ENCODE results near the gene ARHGEF2. TPM values are rescaled to one million over a fixed set of nuclear protein-coding genes. Genes with fewer than 3 reads are reported as not detected.

ARHGEF2 gene
- polyA plus RNA-seq, 1 of the 3 experiments (the other 2 are of a cell fraction) = 50.8 TPM

DNA sequence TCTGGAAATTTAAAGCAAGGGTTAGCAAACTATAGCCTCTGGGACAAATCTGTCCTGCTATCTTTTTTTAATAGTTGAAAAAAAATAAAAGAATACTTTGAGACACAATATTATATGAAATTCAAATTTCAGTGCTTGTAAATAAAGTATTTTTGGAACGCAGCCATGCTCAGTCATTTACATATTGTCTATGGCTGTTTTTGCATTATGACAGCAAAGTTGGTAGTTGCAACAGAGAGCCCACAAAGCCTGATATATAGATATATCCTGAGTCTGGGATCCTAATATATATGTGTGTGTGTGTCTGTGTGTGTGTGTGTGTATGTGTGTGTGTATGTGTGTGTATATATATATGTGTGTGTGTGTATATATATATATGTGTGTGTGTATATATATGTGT, 21.6 kb upstream of the ARHGEF2 start:
- Histone ChIP-seq H2AFZ (ENCODE audit: low read depth) (no peak overlapping the region), H3K4me1 (ENCODE audit: control insufficient read depth in 1 of 2, insufficient read depth in 2 of 2, low read depth in 1 of 2, low read length in 1 of 2) (peaks cover 0 to 8% of the 10 kb centered on the region in 2 experiments; a peak in 1 of 4 replicates), H4K20me1 (ENCODE audit: insufficient read depth) (no peaks in the 10 kb centered on the region), H3F3A (replicated peaks; ENCODE audit: insufficient read depth) (peaks cover 2% of the 10 kb centered on the region), H3K27ac (ENCODE audit: low read depth in 2 of 2, low read length in 1 of 2) (no peak overlapping the region), H3K36me3 (replicated peaks in 1 of 2; ENCODE audit: control insufficient read depth in 1 of 2, insufficient read depth in 2 of 2, low read length in 1 of 2) (no peaks in the 10 kb centered on the region), H3K9me3 (no peaks in the 10 kb centered on the region), H3K9ac (no peak overlapping the region), H3K79me2 (ENCODE audit: insufficient read depth) (no peaks in the 10 kb centered on the region), H3K4me2 (no peak overlapping the region), H3K4me3 (ENCODE audit: low read depth in 2 of 2, low read length in 1 of 2) (no peak overlapping the region), H3K9me2 (no peaks in the 10 kb centered on the region), H3K27me3 (ENCODE audit: insufficient read depth) (no peaks in the 10 kb centered on the region)
- CTCF ChIA-PET = interaction anchor here (1.7 to 1.8 kb wide), 2 partner anchors 26 to 66 kb away, joined by 4 to 6 read pairs; no protein-coding TSS in a partner anchor
- POLR2A ChIA-PET = interaction anchor here (1.8 kb wide), 1 partner anchor 25 kb away, joined by 3 read pairs; no protein-coding TSS in a partner anchor
- TF ChIP-seq SMC3 (IDR thresholded peaks at IDR 0.05; ENCODE audit: low read depth, low read length) (no peak), MXI1 (IDR thresholded peaks at IDR 0.05; ENCODE audit: low read depth, low read length) (no peak), RCOR1 (IDR thresholded peaks at IDR 0.05; ENCODE audit: low read length) (no peak), RAD21 (IDR thresholded peaks at IDR 0.05; ENCODE audit: low read length) (no peak), FOXM1 (IDR thresholded peaks at IDR 0.05; ENCODE audit: low read depth) (no peak), RFX5 (IDR thresholded peaks at IDR 0.05; ENCODE audit: low read length) (no peak)
- no peak for DNase-seq
- 93% methylated on average over 1 of the region's 1 CpG for WGBS (ENCODE audit: low lambda C conversion rate)

DNA sequence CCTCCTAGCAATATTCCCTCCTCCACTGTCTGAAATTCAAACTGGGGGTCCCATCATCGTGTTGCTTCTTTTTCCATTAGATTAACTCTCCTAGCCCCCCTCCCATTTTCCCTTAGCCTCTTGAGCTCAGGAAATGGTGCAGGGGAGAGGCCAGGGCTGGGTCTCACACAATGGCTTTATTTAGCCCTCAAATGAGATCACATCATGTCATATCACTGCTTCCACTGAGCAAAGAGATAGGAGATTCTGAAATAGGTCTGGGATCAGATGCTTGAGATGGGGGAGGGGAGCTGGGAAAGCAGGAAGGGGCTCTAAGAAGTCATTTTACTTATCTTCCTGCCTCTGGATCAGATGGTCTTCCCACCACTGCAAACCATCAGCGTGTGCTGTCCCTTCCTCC, 17.8 kb upstream of the ARHGEF2 start:
- Histone ChIP-seq H3K9me2 (no peaks in the 10 kb centered on the region), H4K20me1 (ENCODE audit: insufficient read depth) (no peaks in the 10 kb centered on the region), H3K4me1 (ENCODE audit: control insufficient read depth in 1 of 2, insufficient read depth in 2 of 2, low read depth in 1 of 2, low read length in 1 of 2) (peaks cover 0 to 2% of the 10 kb centered on the region in 2 experiments; a peak in 1 of 4 replicates), H3K27me3 (ENCODE audit: insufficient read depth) (no peaks in the 10 kb centered on the region), H3K9ac (no peak overlapping the region), H3K9me3 (no peaks in the 10 kb centered on the region), H2AFZ (ENCODE audit: low read depth) (peak overlapping the region; percentile 5; the same call in 1 of the 2 replicates), H3K4me3 (ENCODE audit: low read depth in 2 of 2, low read length in 1 of 2) (no peak overlapping the region), H3K4me2 (no peak overlapping the region), H3K27ac (ENCODE audit: low read depth in 2 of 2, low read length in 1 of 2) (no peak overlapping the region), H3K36me3 (replicated peaks in 1 of 2; ENCODE audit: control insufficient read depth in 1 of 2, insufficient read depth in 2 of 2, low read length in 1 of 2) (no peaks in the 10 kb centered on the region), H3K79me2 (ENCODE audit: insufficient read depth) (no peaks in the 10 kb centered on the region), H3F3A (replicated peaks; ENCODE audit: insufficient read depth) (no peaks in the 10 kb centered on the region)
- ChIA-PET CTCF (interaction anchor here (1.1 to 2.8 kb wide), 6 partner anchors 12 to 746 kb away, joined by 3 to 9 read pairs (median 4); partner anchors contain the start of gene ARHGEF2), POLR2A (interaction anchor here (0.6 to 0.8 kb wide), 2 partner anchors 51 to 177 kb away, joined by 4 read pairs; no protein-coding TSS in a partner anchor)
- WGBS (ENCODE audit: low lambda C conversion rate) = 45% methylated on average over 2 of the region's 2 CpGs
- no peak for DNase-seq
- TF ChIP-seq, protein P1, sequence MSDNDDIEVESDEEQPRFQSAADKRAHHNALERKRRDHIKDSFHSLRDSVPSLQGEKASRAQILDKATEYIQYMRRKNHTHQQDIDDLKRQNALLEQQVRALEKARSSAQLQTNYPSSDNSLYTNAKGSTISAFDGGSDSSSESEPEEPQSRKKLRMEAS (IDR thresholded peaks at IDR 0.05; ENCODE audit: low read depth) = no peak
- TF ChIP-seq NFIC (IDR thresholded peaks at IDR 0.05; ENCODE audit: borderline replicate concordance) = no peak
- TF ChIP-seq GABPA (IDR thresholded peaks at IDR 0.05; ENCODE audit: low read depth) = no peak
- no peak for TF ChIP-seq RXRA (IDR thresholded peaks at IDR 0.05; ENCODE audit: borderline replicate concordance, low read depth)
- no peak for TF ChIP-seq POLR2AphosphoS5 (IDR thresholded peaks at IDR 0.05; ENCODE audit: low read depth, low read length)
- TF ChIP-seq, protein P2, sequence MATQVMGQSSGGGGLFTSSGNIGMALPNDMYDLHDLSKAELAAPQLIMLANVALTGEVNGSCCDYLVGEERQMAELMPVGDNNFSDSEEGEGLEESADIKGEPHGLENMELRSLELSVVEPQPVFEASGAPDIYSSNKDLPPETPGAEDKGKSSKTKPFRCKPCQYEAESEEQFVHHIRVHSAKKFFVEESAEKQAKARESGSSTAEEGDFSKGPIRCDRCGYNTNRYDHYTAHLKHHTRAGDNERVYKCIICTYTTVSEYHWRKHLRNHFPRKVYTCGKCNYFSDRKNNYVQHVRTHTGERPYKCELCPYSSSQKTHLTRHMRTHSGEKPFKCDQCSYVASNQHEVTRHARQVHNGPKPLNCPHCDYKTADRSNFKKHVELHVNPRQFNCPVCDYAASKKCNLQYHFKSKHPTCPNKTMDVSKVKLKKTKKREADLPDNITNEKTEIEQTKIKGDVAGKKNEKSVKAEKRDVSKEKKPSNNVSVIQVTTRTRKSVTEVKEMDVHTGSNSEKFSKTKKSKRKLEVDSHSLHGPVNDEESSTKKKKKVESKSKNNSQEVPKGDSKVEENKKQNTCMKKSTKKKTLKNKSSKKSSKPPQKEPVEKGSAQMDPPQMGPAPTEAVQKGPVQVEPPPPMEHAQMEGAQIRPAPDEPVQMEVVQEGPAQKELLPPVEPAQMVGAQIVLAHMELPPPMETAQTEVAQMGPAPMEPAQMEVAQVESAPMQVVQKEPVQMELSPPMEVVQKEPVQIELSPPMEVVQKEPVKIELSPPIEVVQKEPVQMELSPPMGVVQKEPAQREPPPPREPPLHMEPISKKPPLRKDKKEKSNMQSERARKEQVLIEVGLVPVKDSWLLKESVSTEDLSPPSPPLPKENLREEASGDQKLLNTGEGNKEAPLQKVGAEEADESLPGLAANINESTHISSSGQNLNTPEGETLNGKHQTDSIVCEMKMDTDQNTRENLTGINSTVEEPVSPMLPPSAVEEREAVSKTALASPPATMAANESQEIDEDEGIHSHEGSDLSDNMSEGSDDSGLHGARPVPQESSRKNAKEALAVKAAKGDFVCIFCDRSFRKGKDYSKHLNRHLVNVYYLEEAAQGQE (IDR thresholded peaks at IDR 0.05; ENCODE audit: low read depth, low read length) = no peak
- TF ChIP-seq SIN3A (IDR thresholded peaks at IDR 0.05; ENCODE audit: borderline replicate concordance, low read depth, low read length) = no peak
- no peak for TF ChIP-seq RCOR1 (IDR thresholded peaks at IDR 0.05; ENCODE audit: low read length)
- TF ChIP-seq GATA2 (CRISPR knock-in tag; IDR thresholded peaks at IDR 0.05) = no peak
- TF ChIP-seq, protein P3, sequence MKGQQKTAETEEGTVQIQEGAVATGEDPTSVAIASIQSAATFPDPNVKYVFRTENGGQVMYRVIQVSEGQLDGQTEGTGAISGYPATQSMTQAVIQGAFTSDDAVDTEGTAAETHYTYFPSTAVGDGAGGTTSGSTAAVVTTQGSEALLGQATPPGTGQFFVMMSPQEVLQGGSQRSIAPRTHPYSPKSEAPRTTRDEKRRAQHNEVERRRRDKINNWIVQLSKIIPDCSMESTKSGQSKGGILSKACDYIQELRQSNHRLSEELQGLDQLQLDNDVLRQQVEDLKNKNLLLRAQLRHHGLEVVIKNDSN (IDR thresholded peaks at IDR 0.05; ENCODE audit: borderline replicate concordance, low read depth) = no peak
- no peak for TF ChIP-seq YY1 (IDR thresholded peaks at IDR 0.05; ENCODE audit: low read depth)
- TF ChIP-seq MXI1 (IDR thresholded peaks at IDR 0.05; ENCODE audit: low read depth, low read length) = no peak

All from SK-N-SH (cell line).